Renal cortical epithelial cell (primary cell): ENCODE measurements around the gene AFF1. TPM values are rescaled to one million over a fixed set of nuclear protein-coding genes. Genes with fewer than 3 reads are reported as not detected.
A peak's percentile ranks its signal among the peaks of the same experiment; 100 is the strongest.

Experiments used
- DNase-seq: peaks from one replicate; pipeline ENCODE4 v3.0.0-alpha.2; 2011; ENCODE audit warnings: low read depth
- total RNA-seq: library from RNA; depleted of rRNA; stranded (reverse); fragments of >200 nt; gene quantifications from 2 replicates; pipeline ENCODE4 v1.2.3, GENCODE V29; 2014

AFF1 gene
- total RNA-seq, 1 donor from 2014 or later: 134 TPM

DNA sequence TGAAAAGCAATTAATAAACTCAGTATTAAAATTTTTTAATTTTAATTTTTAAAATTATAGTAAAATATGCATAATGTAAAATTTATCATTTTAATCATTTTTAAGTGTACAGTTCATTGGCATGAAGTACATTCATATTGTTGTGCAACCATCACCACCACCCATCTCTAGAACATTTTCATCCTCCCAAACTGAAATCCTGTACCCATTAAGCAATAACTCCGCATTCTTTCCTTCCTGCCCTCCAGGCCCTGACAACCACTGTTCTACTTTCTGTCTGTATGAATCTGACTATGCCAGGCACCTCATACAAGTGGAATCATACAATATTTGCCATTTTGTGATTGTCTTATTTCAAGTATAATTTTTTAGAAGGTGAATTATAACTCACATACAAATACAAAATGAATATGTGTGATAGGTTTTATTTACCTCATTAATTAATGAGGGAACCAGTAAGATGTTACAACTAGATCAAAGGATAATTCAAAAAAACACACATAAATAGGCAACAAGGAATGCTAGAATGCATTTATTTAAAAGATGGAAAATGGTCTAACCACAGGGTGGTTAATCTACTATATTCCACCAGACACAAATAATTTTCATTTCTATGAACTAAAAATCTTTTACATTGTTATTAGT, 13.1 kb upstream of the AFF1 start:
- no peak for DNase-seq

DNA sequence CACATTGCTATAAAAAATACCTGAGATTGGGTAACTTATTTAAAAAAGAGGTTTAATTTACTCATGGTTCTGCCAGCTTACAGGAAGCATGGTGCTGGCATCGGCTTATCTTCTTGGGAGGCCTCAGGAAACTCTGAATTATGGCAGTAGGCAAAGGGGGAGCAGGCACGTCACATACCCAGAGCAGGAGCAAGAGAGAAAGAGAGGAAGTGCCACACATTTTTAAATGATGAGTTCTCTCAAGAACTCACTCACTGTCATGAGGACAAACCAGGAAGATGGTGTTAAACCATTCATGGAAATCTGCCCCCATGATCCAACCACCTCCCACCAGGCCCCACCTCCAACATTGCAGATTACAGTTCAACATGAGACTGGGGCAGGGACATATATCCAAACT, 10.0 kb upstream of the AFF1 start:
- peak; percentile 85 for DNase-seq

DNA sequence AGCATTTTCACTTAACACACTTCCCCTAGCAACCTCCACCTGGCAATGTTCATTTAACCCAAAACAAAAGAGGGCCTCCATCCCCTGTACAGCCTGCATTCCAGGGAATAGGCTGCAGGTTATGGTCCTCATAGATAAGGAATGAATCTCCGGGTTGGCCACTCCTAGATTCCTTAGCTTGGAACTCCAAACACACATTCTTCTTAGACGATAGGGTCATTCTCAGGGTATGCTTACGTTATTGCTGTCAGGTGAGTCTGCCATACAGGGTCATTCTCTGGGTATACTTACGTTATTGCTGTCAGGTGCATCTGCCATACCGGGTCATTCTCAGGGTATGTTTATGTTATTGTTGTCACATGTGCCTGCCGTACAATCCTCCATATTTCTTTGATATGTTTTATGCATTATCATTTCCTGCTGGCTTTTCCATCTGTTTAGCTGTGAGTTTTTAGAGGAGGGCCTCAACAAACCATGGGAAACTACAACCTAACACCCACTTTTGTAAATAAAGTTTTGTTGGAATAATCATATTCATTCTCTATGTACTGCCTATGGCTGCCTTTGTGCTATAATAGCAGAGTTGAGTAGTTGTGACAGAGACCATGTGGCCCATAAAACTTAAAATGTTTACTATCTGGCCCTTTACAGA, 8.2 kb upstream of the AFF1 start:
- DNase-seq: no peak

- peak; percentile 97 for DNase-seq
Measured at GRCh38 chr4:86927843-86928395, 6.9 kb upstream of the AFF1 start.

- DNase-seq: no peak
Measured at GRCh38 chr4:86928400-86929255, 6.2 kb upstream of the AFF1 start.

- no peak for DNase-seq
Measured at GRCh38 chr4:86934147-86934770, 552 bp upstream of the AFF1 start.

GRCh38 chr4:86935566-86935852, 698 bp downstream of the AFF1 start:
- no peak for DNase-seq

GRCh38 chr4:86935853-86936733, 1.3 kb downstream of the AFF1 start:
- DNase-seq: peak; percentile 90

- peak; percentile 64 for DNase-seq
Measured at GRCh38 chr4:86938771-86939520, 4.1 kb downstream of the AFF1 start.

DNA sequence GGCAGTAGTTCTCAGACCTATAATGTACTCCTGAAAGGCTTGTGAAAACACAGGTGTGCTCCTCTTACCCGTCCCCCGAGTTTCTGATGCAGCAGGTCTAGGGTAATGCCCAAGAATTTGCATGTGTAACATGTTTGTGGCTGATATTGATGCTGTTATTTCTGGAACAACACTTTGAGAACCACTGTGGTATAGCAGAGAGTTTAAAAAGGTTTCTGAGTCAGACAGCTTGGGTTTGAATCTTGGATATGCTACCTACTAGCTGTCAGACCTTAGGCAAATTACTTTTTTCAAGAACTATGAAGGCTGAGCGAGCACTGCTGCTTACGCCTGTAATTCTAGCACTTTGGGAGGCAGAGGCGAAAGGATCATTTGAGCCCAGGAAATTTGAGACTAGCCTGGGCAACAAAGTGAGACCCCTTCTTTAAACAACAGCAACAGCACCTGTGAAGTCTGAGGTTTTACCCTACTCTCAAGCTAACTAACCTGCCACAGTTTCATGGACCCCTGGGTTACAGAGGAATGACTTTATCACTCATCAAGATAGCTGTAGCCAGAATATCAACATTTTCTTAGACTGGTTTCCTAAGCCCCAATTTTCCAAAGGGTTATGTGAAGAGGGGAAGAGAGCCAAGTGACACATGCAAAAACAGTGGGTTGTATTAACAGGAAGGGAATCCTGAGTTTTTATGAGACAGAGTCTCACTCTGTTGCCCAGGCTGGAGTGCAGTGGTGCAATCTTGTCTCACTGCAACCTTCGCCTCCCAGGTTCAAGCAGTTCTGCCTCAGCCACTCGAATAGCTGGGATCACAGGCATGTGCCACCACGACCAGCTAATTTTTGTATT, 5.1 kb downstream of the AFF1 start:
- no peak for DNase-seq

DNA sequence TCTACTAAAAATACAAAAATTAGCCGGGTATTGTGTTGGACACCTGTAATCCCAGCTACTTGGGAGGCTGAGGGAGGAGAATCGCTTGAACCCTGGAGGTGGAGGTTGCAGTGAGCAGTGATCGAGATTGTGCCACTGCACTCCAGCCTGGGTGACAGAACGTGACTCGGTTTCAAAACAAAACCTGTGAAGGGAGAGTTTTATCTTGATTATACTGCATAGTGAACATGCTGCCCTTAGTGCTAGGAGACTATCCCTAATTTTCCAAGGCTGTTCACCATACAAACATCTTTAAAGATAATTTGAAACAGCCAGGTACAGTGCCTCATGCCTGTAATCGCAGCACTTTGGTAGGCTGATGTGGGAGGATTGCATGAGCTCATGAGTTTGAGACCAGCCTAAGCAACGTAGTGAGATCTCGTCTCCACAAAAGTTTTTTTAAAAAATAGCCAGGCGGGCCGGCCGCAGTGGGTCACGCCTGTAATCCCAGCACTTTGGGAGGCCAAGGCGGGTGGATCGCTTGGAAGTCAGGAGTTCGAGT, 6.2 kb downstream of the AFF1 start:
- DNase-seq: no peak

DNA sequence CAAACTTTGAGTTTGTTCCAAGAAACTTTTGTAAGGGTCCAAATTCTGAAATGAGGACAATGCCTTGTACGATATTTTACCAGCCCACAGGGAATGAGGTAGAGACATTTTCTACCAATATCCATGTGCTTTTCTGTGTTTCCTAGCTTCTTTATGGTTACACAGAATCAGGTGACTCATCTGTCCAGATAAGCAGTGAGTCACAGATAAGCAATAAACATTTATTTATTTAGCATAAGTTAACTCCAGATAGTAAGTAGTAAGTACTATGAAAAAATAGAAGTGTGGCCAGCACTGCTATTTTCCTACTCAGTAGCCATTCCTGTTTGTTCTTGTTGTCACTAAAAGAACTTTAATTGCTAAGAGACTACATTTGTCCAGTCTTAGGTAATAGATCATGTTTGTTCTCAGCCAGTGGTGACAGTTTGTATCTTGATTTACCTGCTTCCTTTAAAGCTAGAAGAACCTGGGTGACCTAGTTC, 7.4 kb downstream of the AFF1 start:
- peak; percentile 68 for DNase-seq

DNA sequence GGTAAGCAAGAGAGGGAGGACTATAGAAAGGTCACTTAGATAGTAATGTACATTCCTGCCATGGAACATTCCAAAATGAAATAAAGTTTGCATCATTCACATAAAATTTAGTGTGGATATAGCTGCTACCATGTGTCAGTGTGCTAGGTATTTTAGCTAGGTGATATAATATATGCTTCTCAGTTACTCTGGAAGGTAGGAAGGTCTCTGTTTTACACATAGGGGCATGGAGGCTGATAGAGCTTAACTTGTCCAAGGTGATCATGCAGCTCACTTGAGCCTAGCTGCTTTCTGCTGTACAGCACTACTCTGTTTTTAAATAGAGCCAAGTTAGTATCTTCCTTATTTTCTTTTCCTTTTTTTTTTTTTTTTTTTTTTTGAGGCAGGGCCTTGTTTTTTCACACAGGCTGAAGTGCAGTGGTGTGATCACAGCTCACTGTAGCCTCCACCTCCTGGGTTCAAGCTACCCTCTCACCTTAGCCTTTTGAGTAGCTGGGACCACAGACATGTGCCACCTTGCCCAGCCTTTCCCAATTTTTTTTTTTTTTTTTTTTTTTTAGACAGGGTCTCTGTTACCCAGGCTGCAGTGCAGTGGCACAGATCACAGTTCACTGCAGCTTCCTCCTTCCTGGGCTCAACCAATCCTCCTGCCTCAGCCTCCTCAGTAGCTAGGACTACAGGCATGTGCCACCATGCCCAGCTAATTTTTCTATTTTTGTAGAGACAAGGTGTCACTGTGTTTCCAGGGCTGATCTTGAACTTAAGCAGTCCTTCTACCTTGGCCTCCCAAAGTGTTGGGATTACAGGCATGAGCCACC, 10.4 kb downstream of the AFF1 start:
- no peak for DNase-seq

GRCh38 chr4:86946868-86947500, 12.2 kb downstream of the AFF1 start:
- no peak for DNase-seq

DNA sequence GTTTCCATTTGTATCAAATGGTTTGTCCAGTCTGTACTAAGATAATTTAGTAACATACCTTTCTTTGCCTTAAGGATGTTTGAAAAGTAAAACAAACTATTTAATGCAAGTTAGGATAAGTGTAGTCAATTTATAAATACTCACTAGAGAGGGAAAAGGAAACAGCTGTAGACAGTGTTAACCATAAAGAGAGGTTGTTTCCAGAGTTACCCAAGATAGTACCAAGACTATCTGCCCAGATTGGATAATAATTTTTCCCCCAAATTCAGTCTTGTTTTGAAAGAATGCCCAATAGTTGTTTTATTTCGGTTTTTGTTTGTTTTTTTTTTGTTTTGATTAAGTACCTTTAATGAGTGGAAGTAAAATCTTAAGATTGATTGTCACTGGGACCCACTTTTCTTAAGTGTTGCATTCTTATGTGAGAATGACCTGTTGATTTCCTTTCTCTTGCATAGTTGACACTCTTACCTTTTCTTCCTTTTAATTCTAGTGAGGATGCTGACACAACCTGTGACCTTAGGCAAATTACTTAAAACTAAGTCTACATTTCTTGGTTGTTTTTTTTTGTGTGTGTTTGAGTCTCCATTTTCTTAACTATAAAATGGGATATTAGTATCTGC, 12.8 kb downstream of the AFF1 start:
- no peak for DNase-seq

DNA sequence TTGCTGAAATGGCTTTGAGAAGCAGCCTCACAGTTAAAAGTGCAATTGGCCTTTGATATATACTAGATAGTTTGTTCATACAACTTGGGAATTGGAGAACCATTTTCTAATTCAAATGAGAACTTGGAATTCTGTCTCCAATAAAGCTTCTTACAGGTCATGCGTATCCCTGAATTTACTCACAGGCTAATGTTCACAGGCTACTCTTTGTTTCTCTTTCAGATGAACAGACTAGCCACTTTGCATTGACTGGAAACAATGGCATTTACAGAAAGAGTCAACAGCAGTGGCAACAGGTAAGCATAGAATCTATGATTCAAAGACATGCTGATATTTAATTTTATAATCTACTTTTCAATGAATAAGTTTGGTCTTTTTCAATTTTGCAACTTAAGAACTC, 13.5 kb downstream of the AFF1 start:
- DNase-seq: no peak

- no peak for DNase-seq
Measured at GRCh38 chr4:86950831-86951525, 16.2 kb downstream of the AFF1 start.
